ENCODE results near the gene CNOT11.
"Not testable (repeated sequence)": the region's sequence is repeated elsewhere in the genome, so short reads cannot be mapped to it uniquely, and the experiment has no call there.

Gene CNOT11

GRCh38 chr2:101234169-101234938, 18.3 kb upstream of the CNOT11 start:
- no peaks in the 10 kb centered on the region for H3K36me3 Mint-ChIP-seq (ENCODE audit: low read depth)
- H3K27me3 Mint-ChIP-seq (ENCODE audit: low read depth, poor library complexity): peaks cover 5% of the 10 kb centered on the region
- no peaks in the 10 kb centered on the region for H3K4me1 Mint-ChIP-seq
- no peak overlapping the region for H3K4me3 Mint-ChIP-seq
- DNase-seq: no peak
- TF ChIP-seq, protein P1, sequence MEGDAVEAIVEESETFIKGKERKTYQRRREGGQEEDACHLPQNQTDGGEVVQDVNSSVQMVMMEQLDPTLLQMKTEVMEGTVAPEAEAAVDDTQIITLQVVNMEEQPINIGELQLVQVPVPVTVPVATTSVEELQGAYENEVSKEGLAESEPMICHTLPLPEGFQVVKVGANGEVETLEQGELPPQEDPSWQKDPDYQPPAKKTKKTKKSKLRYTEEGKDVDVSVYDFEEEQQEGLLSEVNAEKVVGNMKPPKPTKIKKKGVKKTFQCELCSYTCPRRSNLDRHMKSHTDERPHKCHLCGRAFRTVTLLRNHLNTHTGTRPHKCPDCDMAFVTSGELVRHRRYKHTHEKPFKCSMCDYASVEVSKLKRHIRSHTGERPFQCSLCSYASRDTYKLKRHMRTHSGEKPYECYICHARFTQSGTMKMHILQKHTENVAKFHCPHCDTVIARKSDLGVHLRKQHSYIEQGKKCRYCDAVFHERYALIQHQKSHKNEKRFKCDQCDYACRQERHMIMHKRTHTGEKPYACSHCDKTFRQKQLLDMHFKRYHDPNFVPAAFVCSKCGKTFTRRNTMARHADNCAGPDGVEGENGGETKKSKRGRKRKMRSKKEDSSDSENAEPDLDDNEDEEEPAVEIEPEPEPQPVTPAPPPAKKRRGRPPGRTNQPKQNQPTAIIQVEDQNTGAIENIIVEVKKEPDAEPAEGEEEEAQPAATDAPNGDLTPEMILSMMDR (IDR thresholded peaks at IDR 0.05): no peak
- peaks cover 43% of the 10 kb centered on the region for H3K9me3 Mint-ChIP-seq
- no peak overlapping the region for H3K27ac Mint-ChIP-seq

DNA sequence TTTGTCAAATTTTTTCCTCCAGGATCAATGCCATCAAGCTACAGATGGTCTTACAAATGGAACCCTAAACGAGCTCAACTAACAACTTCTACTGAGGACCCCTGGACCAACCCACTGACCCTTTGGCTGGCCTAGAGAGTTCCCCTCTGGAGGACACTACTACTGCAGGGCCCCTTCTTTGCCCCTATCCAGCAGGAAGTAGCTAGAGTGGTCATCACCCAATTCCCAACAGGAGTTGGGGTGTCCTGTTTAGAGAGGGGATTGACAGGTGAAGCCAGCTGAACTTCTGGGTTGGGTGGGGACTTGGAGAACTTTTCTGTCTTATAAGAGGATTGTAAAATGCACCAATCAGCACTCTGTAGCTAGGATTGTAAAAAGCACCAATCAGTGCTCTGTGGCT, 16.7 kb upstream of the CNOT11 start:
- not testable (repeated sequence) for H3K4me1 Mint-ChIP-seq; H3K4me3 Mint-ChIP-seq; H3K36me3 Mint-ChIP-seq (ENCODE audit: low read depth); H3K27me3 Mint-ChIP-seq (ENCODE audit: low read depth, poor library complexity); DNase-seq; H3K27ac Mint-ChIP-seq
- H3K9me3 Mint-ChIP-seq: peaks cover 43% of the 10 kb centered on the region

GRCh38 chr2:101237944-101238343, 14.7 kb upstream of the CNOT11 start:
- not testable (repeated sequence) for H3K27me3 Mint-ChIP-seq (ENCODE audit: low read depth, poor library complexity); DNase-seq; H3K27ac Mint-ChIP-seq; H3K36me3 Mint-ChIP-seq (ENCODE audit: low read depth); H3K4me1 Mint-ChIP-seq; H3K4me3 Mint-ChIP-seq
- H3K9me3 Mint-ChIP-seq: peaks cover 37% of the 10 kb centered on the region

GRCh38 chr2:101238930-101239759, 13.5 kb upstream of the CNOT11 start:
- no peak overlapping the region for H3K4me3 Mint-ChIP-seq
- no peaks in the 10 kb centered on the region for H3K27me3 Mint-ChIP-seq (ENCODE audit: low read depth, poor library complexity)
- TF ChIP-seq, protein P1 (IDR thresholded peaks at IDR 0.05): no peak
- no peaks in the 10 kb centered on the region for H3K36me3 Mint-ChIP-seq (ENCODE audit: low read depth)
- H3K4me1 Mint-ChIP-seq: no peaks in the 10 kb centered on the region
- no peak overlapping the region for H3K27ac Mint-ChIP-seq
- H3K9me3 Mint-ChIP-seq: peaks cover 28% of the 10 kb centered on the region
- no peak for DNase-seq

DNA sequence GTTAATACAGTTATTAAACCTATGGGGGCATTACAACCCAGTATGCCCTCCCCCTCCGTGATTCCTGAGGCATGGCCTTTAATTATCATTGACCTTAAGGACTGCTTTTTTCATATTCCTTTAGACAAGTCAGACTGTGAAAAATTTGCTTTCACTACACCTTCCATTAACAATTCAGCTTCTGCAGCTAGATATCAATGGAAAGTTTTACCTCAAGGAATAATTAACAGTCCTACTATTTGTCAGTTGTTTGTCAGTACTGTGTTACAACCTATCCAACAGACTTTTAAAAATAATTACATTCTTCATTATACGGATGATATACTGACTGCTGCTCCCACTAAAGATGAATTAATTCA, 12.9 kb upstream of the CNOT11 start:
- not testable (repeated sequence) for H3K27ac Mint-ChIP-seq; H3K4me1 Mint-ChIP-seq; H3K36me3 Mint-ChIP-seq (ENCODE audit: low read depth); DNase-seq; H3K27me3 Mint-ChIP-seq (ENCODE audit: low read depth, poor library complexity); H3K4me3 Mint-ChIP-seq
- H3K9me3 Mint-ChIP-seq: peaks cover 22% of the 10 kb centered on the region

DNA sequence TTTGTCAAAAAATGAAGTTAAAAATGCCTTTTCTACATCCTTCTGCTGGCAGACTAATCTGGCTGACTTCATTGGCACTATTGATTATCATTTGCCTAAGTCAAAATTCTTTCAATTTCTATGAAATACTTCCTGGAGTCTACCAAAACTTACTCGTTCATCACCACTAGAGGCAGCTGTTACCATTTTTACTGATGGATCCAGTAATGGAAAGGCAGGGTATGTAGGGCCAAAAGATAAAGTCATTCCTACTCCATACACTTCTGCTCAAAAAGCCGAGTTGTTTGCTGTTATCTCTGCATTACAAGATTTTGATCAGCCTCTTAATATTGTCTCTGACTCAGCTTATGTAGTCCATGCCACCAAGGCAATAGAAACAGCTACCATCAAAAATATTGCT, 12.0 kb upstream of the CNOT11 start:
- H3K27ac Mint-ChIP-seq; H3K4me1 Mint-ChIP-seq; H3K4me3 Mint-ChIP-seq; DNase-seq; H3K27me3 Mint-ChIP-seq (ENCODE audit: low read depth, poor library complexity); H3K36me3 Mint-ChIP-seq (ENCODE audit: low read depth): not testable (repeated sequence)
- TF ChIP-seq, protein P1 (IDR thresholded peaks at IDR 0.05): peak; percentile 28
- peaks cover 14% of the 10 kb centered on the region for H3K9me3 Mint-ChIP-seq

DNA sequence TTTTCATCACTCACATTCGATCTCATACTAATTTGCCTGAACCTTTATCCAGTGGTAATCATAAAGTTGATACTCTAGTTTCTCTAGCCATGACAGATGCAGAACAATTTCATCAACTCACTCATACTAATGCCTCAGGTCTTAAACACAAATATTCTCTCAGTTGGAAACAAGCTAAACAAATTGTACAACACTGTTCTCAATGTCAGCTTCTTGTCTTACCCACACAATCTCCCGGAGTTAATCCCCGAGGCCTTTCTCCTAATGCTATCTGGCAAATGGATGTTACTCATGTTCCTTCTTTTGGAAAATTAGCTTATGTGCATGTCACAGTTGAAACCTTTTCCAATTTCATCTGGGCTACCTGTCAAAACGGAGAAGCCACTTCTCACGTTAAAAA, 11.5 kb upstream of the CNOT11 start:
- Mint-ChIP-seq H3K27ac (no peak overlapping the region), H3K4me3 (no peak overlapping the region), H3K9me3 (peaks cover 9% of the 10 kb centered on the region), H3K27me3 (ENCODE audit: low read depth, poor library complexity) (no peaks in the 10 kb centered on the region), H3K4me1 (no peaks in the 10 kb centered on the region), H3K36me3 (ENCODE audit: low read depth) (no peaks in the 10 kb centered on the region)
- TF ChIP-seq, protein P1 (IDR thresholded peaks at IDR 0.05): no peak
- DNase-seq: no peak

- H3K4me3 Mint-ChIP-seq; H3K4me1 Mint-ChIP-seq; H3K27me3 Mint-ChIP-seq (ENCODE audit: low read depth, poor library complexity); DNase-seq; H3K36me3 Mint-ChIP-seq (ENCODE audit: low read depth); H3K27ac Mint-ChIP-seq; H3K9me3 Mint-ChIP-seq: not testable (repeated sequence)
These were observed 8.3 kb upstream of the CNOT11 start for GRCh38 chr2:101244373-101244772.

DNA sequence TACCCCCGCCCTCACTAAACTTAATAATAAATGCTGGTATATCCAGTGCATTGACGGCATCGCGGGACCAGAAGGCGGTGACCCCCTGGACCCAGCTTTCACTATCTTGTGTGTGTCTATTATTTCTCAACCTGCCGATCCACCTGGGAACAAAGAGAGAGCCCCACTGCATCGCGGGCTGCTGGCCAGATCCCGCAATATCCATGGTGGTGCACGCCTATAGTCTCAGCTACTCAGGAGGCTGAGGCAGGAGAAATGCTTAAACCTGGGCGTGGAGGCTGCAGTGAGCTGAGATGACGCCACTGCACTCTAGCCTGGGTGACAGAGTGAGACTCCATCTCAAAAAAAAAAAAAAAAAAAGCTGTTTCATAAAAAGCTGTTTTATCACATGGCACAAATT, 7.8 kb upstream of the CNOT11 start:
- H3K27ac Mint-ChIP-seq; H3K4me3 Mint-ChIP-seq; H3K27me3 Mint-ChIP-seq (ENCODE audit: low read depth, poor library complexity); DNase-seq; H3K4me1 Mint-ChIP-seq; H3K9me3 Mint-ChIP-seq; H3K36me3 Mint-ChIP-seq (ENCODE audit: low read depth): not testable (repeated sequence)

GRCh38 chr2:101245468-101245867, 7.2 kb upstream of the CNOT11 start:
- H3K27ac Mint-ChIP-seq; H3K4me3 Mint-ChIP-seq; H3K27me3 Mint-ChIP-seq (ENCODE audit: low read depth, poor library complexity); DNase-seq; H3K36me3 Mint-ChIP-seq (ENCODE audit: low read depth); H3K4me1 Mint-ChIP-seq; H3K9me3 Mint-ChIP-seq: not testable (repeated sequence)

Data from nephron progenitor cell (in vitro differentiated cells).